SU-DHL-6 (cell line): ENCODE data around the gene TMEM130.

Source experiments
- EZH2phosphoT487 ChIP-seq: fragments of 200-600 bp; sonication (generic), shearing (Covaris generic); conservative IDR thresholded peaks from 2 replicates; pipeline ENCODE4 v1.6.1; 2018; ENCODE audit warnings: mild to moderate bottlenecking, antibody characterized with exemption, low read length, moderate library complexity, mixed read lengths
- TF ChIP-seq, protein P1 (sequence below): fragments of 200-600 bp; sonication (generic); IDR thresholded peaks from one replicate; pipeline ENCODE4 v1.5.1; 2017; ENCODE audit warnings: antibody characterized with exemption, mild to moderate bottlenecking, low read length, moderate library complexity; ENCODE audit not compliant: insufficient read depth, poor library complexity, severe bottlenecking

DNA sequence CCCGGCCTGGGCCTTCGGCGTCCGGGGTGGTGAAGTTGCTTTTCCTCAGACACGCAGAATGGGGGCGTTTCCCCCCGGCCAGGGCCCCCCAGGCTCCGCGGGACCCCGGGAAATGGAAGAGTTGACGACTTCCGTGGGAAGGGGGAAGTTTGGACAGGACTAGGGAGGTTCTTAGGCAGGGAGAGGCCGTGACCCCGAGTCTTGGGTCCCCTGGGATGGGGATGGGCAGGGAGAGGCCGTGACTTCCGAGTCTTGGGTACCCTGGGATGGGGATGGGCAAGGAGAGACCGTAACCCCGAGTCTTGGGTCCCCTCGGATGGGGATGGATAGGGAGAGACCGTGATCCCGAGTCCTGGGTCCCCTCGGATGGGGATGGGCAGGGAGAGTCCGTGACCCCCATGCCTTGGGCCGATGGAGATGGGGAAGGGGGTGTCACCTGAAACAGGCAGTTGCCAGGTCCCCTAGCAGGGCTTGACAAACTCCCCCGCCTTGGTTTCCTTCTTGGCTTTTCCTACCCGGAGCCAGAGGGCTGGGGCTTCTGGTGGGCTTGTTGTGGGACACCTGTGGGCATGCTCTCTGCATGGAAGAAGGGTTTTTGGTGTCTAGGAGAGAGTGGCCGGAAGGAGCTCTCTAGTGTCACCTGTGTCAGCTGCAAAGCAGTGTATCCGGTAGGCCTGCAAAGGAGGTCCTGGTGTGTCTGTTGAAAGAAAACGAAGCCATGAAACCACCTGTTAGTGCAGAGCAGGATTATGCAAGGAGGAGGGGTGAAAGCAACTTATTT, 9.6 kb upstream of the TMEM130 start:
- TF ChIP-seq, protein P1, sequence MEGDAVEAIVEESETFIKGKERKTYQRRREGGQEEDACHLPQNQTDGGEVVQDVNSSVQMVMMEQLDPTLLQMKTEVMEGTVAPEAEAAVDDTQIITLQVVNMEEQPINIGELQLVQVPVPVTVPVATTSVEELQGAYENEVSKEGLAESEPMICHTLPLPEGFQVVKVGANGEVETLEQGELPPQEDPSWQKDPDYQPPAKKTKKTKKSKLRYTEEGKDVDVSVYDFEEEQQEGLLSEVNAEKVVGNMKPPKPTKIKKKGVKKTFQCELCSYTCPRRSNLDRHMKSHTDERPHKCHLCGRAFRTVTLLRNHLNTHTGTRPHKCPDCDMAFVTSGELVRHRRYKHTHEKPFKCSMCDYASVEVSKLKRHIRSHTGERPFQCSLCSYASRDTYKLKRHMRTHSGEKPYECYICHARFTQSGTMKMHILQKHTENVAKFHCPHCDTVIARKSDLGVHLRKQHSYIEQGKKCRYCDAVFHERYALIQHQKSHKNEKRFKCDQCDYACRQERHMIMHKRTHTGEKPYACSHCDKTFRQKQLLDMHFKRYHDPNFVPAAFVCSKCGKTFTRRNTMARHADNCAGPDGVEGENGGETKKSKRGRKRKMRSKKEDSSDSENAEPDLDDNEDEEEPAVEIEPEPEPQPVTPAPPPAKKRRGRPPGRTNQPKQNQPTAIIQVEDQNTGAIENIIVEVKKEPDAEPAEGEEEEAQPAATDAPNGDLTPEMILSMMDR: peak; percentile 2
- TF ChIP-seq EZH2phosphoT487: no peak
